T-helper 2 cell treated with Interferon-gamma antibody and Interleukin-4, amounts not matched to agents 5 μg/mL and 100 μg/mL, for 36 hours (primary cell): ENCODE data around the gene RPLP1.
A peak's percentile ranks its signal among the peaks of the same experiment; 100 is the strongest.

ENCODE experiments used
- DNase-seq: peaks from one replicate; pipeline ENCODE4 v3.0.0; 2021; ENCODE audit warnings: low spot score
- H3K27ac Mint-ChIP-seq: one replicate; pipeline ENCODE4 v1.8.0; 2021; ENCODE audit warnings: mild to moderate bottlenecking, mixed read lengths
- H3K27me3 Mint-ChIP-seq: one replicate; pipeline ENCODE4 v1.8.0; 2021; ENCODE audit warnings: low read depth, mixed read lengths
- H3K36me3 Mint-ChIP-seq: one replicate; pipeline ENCODE4 v1.8.0; 2021; ENCODE audit warnings: low read depth, mixed read lengths
- H3K4me1 Mint-ChIP-seq: one replicate; pipeline ENCODE4 v1.8.0; 2021; ENCODE audit warnings: low read depth, mixed read lengths
- H3K4me3 Mint-ChIP-seq: one replicate; pipeline ENCODE4 v1.8.0; 2022; ENCODE audit warnings: mild to moderate bottlenecking, moderate library complexity, mixed read lengths
- H3K9me3 Mint-ChIP-seq: one replicate; pipeline ENCODE4 v1.8.0; 2021; ENCODE audit warnings: mixed read lengths

The RPLP1 gene

GRCh38 chr15:69452692-69453521, at the start of gene RPLP1:
Gene RPLP1 (plus strand): TSS chr15:69452818. CDS start chr15:69452949, 131 bp downstream.
- H3K27me3 Mint-ChIP-seq: no peaks in the 10 kb centered on the region
- H3K4me1 Mint-ChIP-seq: peaks cover 32% of the 10 kb centered on the region
- peaks cover 50% of the 10 kb centered on the region for H3K36me3 Mint-ChIP-seq
- peak; percentile 95 for DNase-seq
- H3K9me3 Mint-ChIP-seq: no peaks in the 10 kb centered on the region
- H3K27ac Mint-ChIP-seq: peak within 1 kb of the TSS; percentile 99
- H3K4me3 Mint-ChIP-seq: peak within 1 kb of the TSS; percentile 95

GRCh38 chr15:69403594-69403993, 49.0 kb upstream of the RPLP1 start:
- Mint-ChIP-seq H3K27me3 (peaks cover 20% of the 10 kb centered on the region), H3K4me3 (no peak overlapping the region), H3K36me3 (no peaks in the 10 kb centered on the region), H3K9me3 (no peaks in the 10 kb centered on the region), H3K27ac (no peak overlapping the region), H3K4me1 (peaks cover 1% of the 10 kb centered on the region)
- no peak for DNase-seq

GRCh38 chr15:69405110-69405509, 47.5 kb upstream of the RPLP1 start:
- H3K27me3 Mint-ChIP-seq: peaks cover 24% of the 10 kb centered on the region
- no peak overlapping the region for H3K27ac Mint-ChIP-seq
- no peaks in the 10 kb centered on the region for H3K9me3 Mint-ChIP-seq
- DNase-seq: no peak
- H3K4me1 Mint-ChIP-seq: peaks cover 1% of the 10 kb centered on the region
- no peak overlapping the region for H3K4me3 Mint-ChIP-seq
- no peaks in the 10 kb centered on the region for H3K36me3 Mint-ChIP-seq

GRCh38 chr15:69407719-69408400, 44.8 kb upstream of the RPLP1 start:
- Mint-ChIP-seq H3K9me3 (no peaks in the 10 kb centered on the region), H3K36me3 (no peaks in the 10 kb centered on the region), H3K27me3 (peaks cover 24% of the 10 kb centered on the region), H3K4me3 (no peak overlapping the region), H3K4me1 (peaks cover 1% of the 10 kb centered on the region), H3K27ac (no peak overlapping the region)
- no peak for DNase-seq

- Mint-ChIP-seq H3K4me3 (no peak overlapping the region), H3K4me1 (peaks cover 6% of the 10 kb centered on the region), H3K9me3 (no peaks in the 10 kb centered on the region), H3K36me3 (no peaks in the 10 kb centered on the region), H3K27me3 (peaks cover 23% of the 10 kb centered on the region), H3K27ac (no peak overlapping the region)
- DNase-seq: no peak
These were observed 43.8 kb upstream of the RPLP1 start for GRCh38 chr15:69408841-69409240.

GRCh38 chr15:69410248-69410874, 42.3 kb upstream of the RPLP1 start:
- DNase-seq: no peak
- H3K36me3 Mint-ChIP-seq: peaks cover 2% of the 10 kb centered on the region
- no peak overlapping the region for H3K4me3 Mint-ChIP-seq
- H3K27me3 Mint-ChIP-seq: peaks cover 12% of the 10 kb centered on the region
- no peaks in the 10 kb centered on the region for H3K9me3 Mint-ChIP-seq
- peaks cover 10% of the 10 kb centered on the region for H3K4me1 Mint-ChIP-seq
- no peak overlapping the region for H3K27ac Mint-ChIP-seq

GRCh38 chr15:69412274-69412673, 40.3 kb upstream of the RPLP1 start:
- no peak for DNase-seq

GRCh38 chr15:69412701-69413100, 39.9 kb upstream of the RPLP1 start:
- no peak for DNase-seq
- peaks cover 27% of the 10 kb centered on the region for H3K4me1 Mint-ChIP-seq
- H3K36me3 Mint-ChIP-seq: peaks cover 10% of the 10 kb centered on the region
- no peak overlapping the region for H3K27ac Mint-ChIP-seq
- H3K9me3 Mint-ChIP-seq: no peaks in the 10 kb centered on the region
- H3K27me3 Mint-ChIP-seq: peaks cover 9% of the 10 kb centered on the region
- no peak overlapping the region for H3K4me3 Mint-ChIP-seq

More at GRCh38 chr15:69412274-69412673, 40.3 kb upstream of the RPLP1 start:
- no peak overlapping the region for H3K4me3 Mint-ChIP-seq
- H3K27me3 Mint-ChIP-seq: peaks cover 9% of the 10 kb centered on the region
- H3K4me1 Mint-ChIP-seq: peaks cover 24% of the 10 kb centered on the region
- no peak overlapping the region for H3K27ac Mint-ChIP-seq
- H3K9me3 Mint-ChIP-seq: no peaks in the 10 kb centered on the region
- peaks cover 6% of the 10 kb centered on the region for H3K36me3 Mint-ChIP-seq

GRCh38 chr15:69413822-69414700, 38.6 kb upstream of the RPLP1 start, which contains the start of gene KIF23:
Gene KIF23 (plus strand): TSS chr15:69414349. CDS start chr15:69414466, 117 bp downstream.
- H3K27me3 Mint-ChIP-seq: peaks cover 9% of the 10 kb centered on the region
- peak; percentile 93 for DNase-seq
- peak within 1 kb of the TSS; percentile 89 for H3K4me3 Mint-ChIP-seq
- peaks cover 18% of the 10 kb centered on the region for H3K36me3 Mint-ChIP-seq
- H3K4me1 Mint-ChIP-seq: peaks cover 30% of the 10 kb centered on the region
- peak within 1 kb of the TSS; percentile 84 for H3K27ac Mint-ChIP-seq
- H3K9me3 Mint-ChIP-seq: no peaks in the 10 kb centered on the region

- peak overlapping the region; percentile 89 for H3K4me3 Mint-ChIP-seq
- peak; percentile 22 for DNase-seq
- H3K4me1 Mint-ChIP-seq: peaks cover 35% of the 10 kb centered on the region
- H3K9me3 Mint-ChIP-seq: no peaks in the 10 kb centered on the region
- peak overlapping the region; percentile 69 for H3K27ac Mint-ChIP-seq
- H3K36me3 Mint-ChIP-seq: peaks cover 24% of the 10 kb centered on the region
- H3K27me3 Mint-ChIP-seq: peaks cover 5% of the 10 kb centered on the region
These were observed 37.9 kb upstream of the RPLP1 start for GRCh38 chr15:69414701-69415167.

- no peak for DNase-seq
- peak overlapping the region; percentile 89 for H3K4me3 Mint-ChIP-seq
- H3K27ac Mint-ChIP-seq: no peak overlapping the region
- H3K36me3 Mint-ChIP-seq: peaks cover 26% of the 10 kb centered on the region
- H3K4me1 Mint-ChIP-seq: peaks cover 35% of the 10 kb centered on the region
- no peaks in the 10 kb centered on the region for H3K9me3 Mint-ChIP-seq
- peaks cover 5% of the 10 kb centered on the region for H3K27me3 Mint-ChIP-seq
These were observed 37.2 kb upstream of the RPLP1 start for GRCh38 chr15:69415381-69415780.

GRCh38 chr15:69417581-69417980, 35.0 kb upstream of the RPLP1 start:
- H3K27ac Mint-ChIP-seq: peak overlapping the region; percentile 18
- H3K4me3 Mint-ChIP-seq: no peak overlapping the region
- no peak for DNase-seq
- peaks cover 43% of the 10 kb centered on the region for H3K36me3 Mint-ChIP-seq
- H3K27me3 Mint-ChIP-seq: peaks cover 5% of the 10 kb centered on the region
- H3K9me3 Mint-ChIP-seq: no peaks in the 10 kb centered on the region
- H3K4me1 Mint-ChIP-seq: peaks cover 35% of the 10 kb centered on the region

GRCh38 chr15:69421498-69421897, 31.1 kb upstream of the RPLP1 start:
- Mint-ChIP-seq H3K4me1 (peaks cover 16% of the 10 kb centered on the region), H3K27me3 (no peaks in the 10 kb centered on the region), H3K36me3 (peaks cover 64% of the 10 kb centered on the region), H3K9me3 (no peaks in the 10 kb centered on the region), H3K27ac (no peak overlapping the region), H3K4me3 (no peak overlapping the region)
- no peak for DNase-seq
